Activated naive CD8-positive, alpha-beta T cell treated with anti-CD3 and anti-CD28 coated beads for 36 hours (primary cell): ENCODE data around the gene NSMCE1. TPM values are rescaled to one million over a fixed set of nuclear protein-coding genes. Genes with fewer than 3 reads are reported as not detected.
A peak's percentile ranks its signal among the peaks of the same experiment; 100 is the strongest.
"Not testable (repeated sequence)": the region's sequence is repeated elsewhere in the genome, so short reads cannot be mapped to it uniquely, and the experiment has no call there.

Experiments used
- DNase-seq: peaks from one replicate; pipeline ENCODE4 v3.0.0; 2021
- H3K27ac Mint-ChIP-seq: one replicate; pipeline ENCODE4 v1.8.0; 2022; ENCODE audit warnings: mild to moderate bottlenecking, moderate library complexity, mixed read lengths
- H3K27me3 Mint-ChIP-seq: one replicate; pipeline ENCODE4 v1.8.0; 2022; ENCODE audit warnings: mild to moderate bottlenecking, mixed read lengths
- H3K36me3 Mint-ChIP-seq: one replicate; pipeline ENCODE4 v1.8.0; 2021; ENCODE audit warnings: mild to moderate bottlenecking, mixed read lengths
- H3K4me1 Mint-ChIP-seq: one replicate; pipeline ENCODE4 v1.8.0; 2021; ENCODE audit warnings: mixed read lengths
- H3K4me3 Mint-ChIP-seq: one replicate; pipeline ENCODE4 v1.8.0; 2022; ENCODE audit warnings: mild to moderate bottlenecking, moderate library complexity, mixed read lengths
- H3K9me3 Mint-ChIP-seq: one replicate; pipeline ENCODE4 v1.8.0; 2022; ENCODE audit warnings: mixed read lengths
- total RNA-seq, 2 experiments: library from RNA; stranded (reverse); gene quantifications; one replicate each; pipeline ENCODE4 v1.2.3, GENCODE V29; 2021

NSMCE1 gene
- total RNA-seq, 2 experiments from 2014 or later = 133 to 146 TPM

DNA sequence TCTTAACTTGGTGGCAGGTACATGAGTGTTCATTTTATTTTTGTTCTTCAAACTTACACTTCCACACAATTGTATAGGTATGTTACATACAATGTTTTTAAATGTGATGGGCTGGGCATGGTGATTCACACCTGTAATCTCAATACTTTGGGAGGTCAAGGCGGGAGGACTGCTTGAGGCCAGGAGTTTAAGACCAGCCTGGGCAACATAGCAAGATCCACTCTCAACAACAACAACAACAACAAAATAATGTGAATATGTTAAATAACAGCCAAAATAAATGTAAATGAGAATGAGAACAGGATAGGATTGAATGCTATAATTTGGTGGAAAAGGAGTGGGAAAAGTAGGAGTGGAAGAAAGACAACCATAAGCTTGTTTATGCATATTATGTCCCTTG is 2.6 kb downstream of the NSMCE1 start:
- Mint-ChIP-seq H3K27ac (peak overlapping the region; percentile 7), H3K36me3 (peaks cover 64% of the 10 kb centered on the region), H3K4me3 (peak overlapping the region; percentile 20)

DNA sequence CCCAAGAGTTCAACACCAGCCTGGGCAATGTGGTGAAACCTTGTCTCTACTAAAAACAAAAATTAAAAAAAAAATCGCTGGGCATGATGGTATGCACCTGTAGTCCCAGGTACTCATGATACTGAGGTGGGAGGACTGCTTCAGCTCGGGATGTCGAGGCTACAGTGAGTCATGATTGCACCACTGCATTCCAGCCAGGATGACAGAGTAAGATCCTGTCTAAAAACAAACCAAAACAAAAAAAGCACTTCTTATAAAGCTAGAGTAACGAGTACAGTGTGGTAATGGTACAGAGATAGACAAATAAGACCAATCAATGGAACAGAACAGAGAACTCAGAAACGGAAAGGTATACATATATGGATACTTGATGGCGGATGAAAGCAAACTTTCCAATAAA is 4.4 kb downstream of the NSMCE1 start:
- peaks cover 62% of the 10 kb centered on the region for H3K36me3 Mint-ChIP-seq
- peaks cover 3% of the 10 kb centered on the region for H3K9me3 Mint-ChIP-seq
- peaks cover 69% of the 10 kb centered on the region for H3K4me1 Mint-ChIP-seq
- DNase-seq = no peak
- H3K4me3 Mint-ChIP-seq = no peak overlapping the region
- H3K27me3 Mint-ChIP-seq = no peaks in the 10 kb centered on the region
- H3K27ac Mint-ChIP-seq = no peak overlapping the region

More for the DNA sequence above, 2.6 kb downstream of the NSMCE1 start:
- Mint-ChIP-seq H3K27me3 (no peaks in the 10 kb centered on the region), H3K4me1 (peaks cover 76% of the 10 kb centered on the region), H3K9me3 (peaks cover 3% of the 10 kb centered on the region)
- no peak for DNase-seq

DNA sequence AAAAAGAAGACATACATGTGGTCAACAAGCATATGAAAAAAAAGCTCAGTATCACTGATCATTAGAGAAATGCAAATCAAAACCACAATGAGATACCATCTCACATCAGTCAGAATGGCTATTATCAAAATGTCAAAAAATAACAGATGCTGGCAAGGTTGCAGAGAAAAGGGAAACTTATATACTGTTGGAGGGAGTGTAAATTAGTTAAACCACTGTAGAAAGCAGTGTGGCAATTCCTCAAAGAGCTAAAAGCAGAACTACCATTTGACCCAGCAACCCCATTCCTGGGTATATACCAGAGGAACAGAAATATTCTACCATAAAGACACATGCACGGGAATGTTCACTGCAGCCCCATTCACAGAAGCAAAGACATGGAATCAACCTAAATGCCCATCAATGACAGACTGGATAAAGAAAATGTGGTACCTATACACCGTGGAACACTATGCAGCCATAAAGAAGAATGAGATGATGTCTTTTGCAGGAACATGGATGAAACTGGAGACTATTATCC is 5.6 kb downstream of the NSMCE1 start:
- Mint-ChIP-seq H3K36me3 (peaks cover 70% of the 10 kb centered on the region), H3K27ac (peak overlapping the region; percentile 34), H3K4me1 (peaks cover 76% of the 10 kb centered on the region)
- not testable (repeated sequence) for H3K4me3 Mint-ChIP-seq, H3K9me3 Mint-ChIP-seq, H3K27me3 Mint-ChIP-seq, DNase-seq

DNA sequence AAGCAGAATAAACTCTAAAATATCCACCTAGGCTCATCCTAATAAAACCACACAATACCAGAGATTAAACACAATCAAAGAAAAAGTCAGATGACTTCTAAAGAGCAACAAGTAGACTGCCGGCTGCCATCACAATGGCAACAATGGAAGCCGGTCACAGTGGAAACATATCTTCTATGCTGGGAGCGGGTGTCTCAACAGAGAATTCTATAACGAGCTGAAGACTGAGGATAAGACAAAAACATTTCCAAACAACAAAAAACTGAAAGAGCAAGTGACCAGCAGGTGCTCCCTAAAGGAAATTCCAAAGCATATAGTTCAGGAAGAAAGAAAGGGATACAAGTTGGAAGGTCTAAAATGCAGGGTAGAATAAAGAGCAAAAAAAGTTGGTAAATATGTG is 8.9 kb downstream of the NSMCE1 start:
- Mint-ChIP-seq H3K27ac (no peak overlapping the region), H3K36me3 (peaks cover 80% of the 10 kb centered on the region), H3K4me1 (peaks cover 79% of the 10 kb centered on the region), H3K4me3 (no peak overlapping the region), H3K27me3 (no peaks in the 10 kb centered on the region), H3K9me3 (peaks cover 5% of the 10 kb centered on the region)
- no peak for DNase-seq

DNA sequence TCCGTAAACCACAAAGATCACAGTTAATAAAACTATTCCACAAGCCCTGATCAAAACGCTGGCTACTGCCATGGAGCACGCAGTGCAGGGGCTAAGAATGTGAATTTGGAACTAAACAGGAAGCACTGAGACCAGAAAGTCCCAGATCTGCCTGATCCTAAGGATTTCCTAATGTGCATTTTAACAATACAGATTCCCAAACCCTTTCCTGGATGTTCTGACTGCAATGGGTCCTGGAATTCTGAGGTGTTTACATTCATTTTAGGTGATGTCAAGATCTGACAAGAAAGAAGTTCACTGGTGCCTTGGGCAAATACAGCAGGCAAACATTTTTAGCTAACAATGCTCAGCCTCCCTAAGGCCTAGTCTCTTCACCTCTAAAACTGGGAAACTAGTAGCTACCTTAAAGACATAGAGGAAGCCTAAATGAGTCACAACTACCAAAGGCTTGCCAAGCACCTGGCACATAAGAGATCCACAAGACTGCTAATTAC is 10.3 kb downstream of the NSMCE1 start:
- Mint-ChIP-seq H3K27ac (peak overlapping the region; percentile 18), H3K27me3 (no peaks in the 10 kb centered on the region), H3K4me1 (peaks cover 80% of the 10 kb centered on the region), H3K4me3 (no peak overlapping the region), H3K9me3 (peaks cover 4% of the 10 kb centered on the region), H3K36me3 (peaks cover 79% of the 10 kb centered on the region)
- DNase-seq = no peak

DNA sequence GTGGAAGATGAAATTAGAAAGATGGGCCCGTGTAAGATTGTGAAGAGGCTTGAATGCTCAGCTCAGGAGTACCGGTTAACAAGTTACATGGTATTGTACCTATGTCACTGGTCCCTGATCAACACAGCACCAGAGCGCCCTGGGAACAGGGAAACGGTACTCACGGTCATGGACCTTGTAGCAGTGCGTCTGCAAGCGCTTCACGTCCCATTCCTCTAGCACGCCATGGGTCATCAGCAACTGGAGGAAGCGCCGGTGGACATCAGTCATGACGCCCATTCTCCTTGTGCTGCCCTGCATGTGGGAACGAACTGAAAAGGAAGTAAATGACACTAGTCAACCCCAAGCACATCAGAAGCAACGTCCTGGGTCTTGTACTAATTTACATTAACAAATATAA is 11.3 kb downstream of the NSMCE1 start:
- Mint-ChIP-seq H3K9me3 (peaks cover 2% of the 10 kb centered on the region), H3K4me1 (peaks cover 74% of the 10 kb centered on the region), H3K27me3 (no peaks in the 10 kb centered on the region), H3K4me3 (no peak overlapping the region), H3K36me3 (peaks cover 74% of the 10 kb centered on the region), H3K27ac (peak overlapping the region; percentile 39)
- DNase-seq = no peak

DNA sequence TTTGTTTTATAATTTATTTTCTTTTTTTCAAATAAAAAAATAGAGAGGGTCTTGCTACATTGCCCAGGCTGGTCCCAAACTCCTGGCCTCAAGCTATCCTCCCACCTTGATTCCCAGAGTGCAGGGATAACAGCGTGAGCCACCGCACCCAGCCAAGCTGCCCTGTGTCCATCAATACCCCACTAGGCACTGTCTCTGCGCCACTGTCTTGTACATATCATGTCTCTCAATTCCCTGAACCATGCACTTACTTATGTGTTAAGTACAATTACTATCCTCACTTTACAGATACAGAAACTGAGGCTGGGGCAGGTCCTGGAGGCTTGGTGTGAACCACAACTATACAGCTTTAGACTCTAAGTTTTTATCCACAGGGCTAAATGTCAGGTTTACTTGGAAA is 11.7 kb downstream of the NSMCE1 start:
- Mint-ChIP-seq H3K27me3 (no peaks in the 10 kb centered on the region), H3K27ac (peak overlapping the region; percentile 39), H3K4me1 (peaks cover 73% of the 10 kb centered on the region), H3K36me3 (peaks cover 74% of the 10 kb centered on the region), H3K4me3 (no peak overlapping the region), H3K9me3 (peaks cover 2% of the 10 kb centered on the region)
- DNase-seq = no peak

DNA sequence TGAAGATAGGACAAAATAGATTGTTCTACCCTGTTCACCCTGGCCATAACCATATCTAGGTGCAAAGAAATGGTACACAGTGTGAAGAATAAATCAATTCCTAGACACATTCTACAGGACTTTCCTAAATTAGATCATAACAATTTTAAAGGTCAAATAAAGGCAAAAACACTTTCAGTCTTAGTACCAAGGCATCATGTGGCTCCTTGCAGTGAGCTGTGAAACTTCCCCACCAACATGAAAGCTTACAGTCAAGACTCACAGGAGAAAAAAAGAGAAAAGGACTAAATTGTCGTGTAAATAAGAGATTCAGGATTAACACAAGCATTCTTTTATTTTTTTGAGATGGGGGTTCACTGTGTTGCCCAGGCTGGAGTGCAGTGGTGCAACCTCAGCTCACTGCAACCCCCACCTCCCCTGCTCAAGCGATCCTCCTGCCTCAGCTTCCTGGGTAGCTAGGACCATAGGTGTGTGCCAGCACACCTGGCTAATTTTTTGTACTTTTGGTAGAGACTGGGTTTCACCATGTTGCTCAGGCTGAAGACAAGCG is 14.2 kb downstream of the NSMCE1 start:
- no peaks in the 10 kb centered on the region for H3K27me3 Mint-ChIP-seq
- H3K9me3 Mint-ChIP-seq = peaks cover 2% of the 10 kb centered on the region
- peaks cover 81% of the 10 kb centered on the region for H3K4me1 Mint-ChIP-seq
- peak overlapping the region; percentile 52 for H3K4me3 Mint-ChIP-seq
- peak overlapping the region; percentile 92 for H3K27ac Mint-ChIP-seq
- DNase-seq = no peak
- peaks cover 82% of the 10 kb centered on the region for H3K36me3 Mint-ChIP-seq

DNA sequence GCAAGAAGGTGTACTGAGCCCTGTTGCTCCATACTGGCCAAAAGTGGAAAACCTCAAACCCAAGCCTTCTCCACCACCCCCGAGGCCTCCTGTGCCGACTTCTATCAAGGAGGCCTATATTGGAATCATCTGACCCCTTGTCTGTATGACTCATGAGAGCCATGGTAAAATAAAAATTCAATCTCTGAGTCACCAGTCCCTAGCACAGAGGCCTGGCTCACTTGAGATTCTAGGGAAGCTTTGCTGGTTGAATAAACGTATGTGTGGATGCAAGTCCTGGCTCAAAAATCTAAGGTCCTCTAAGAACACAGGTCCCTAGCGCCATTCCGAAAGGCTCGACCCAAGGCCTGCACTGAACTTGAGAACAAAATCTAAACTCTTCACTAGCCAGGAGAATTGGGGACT is 15.0 kb downstream of the NSMCE1 start:
- peak; percentile 42 for DNase-seq

DNA sequence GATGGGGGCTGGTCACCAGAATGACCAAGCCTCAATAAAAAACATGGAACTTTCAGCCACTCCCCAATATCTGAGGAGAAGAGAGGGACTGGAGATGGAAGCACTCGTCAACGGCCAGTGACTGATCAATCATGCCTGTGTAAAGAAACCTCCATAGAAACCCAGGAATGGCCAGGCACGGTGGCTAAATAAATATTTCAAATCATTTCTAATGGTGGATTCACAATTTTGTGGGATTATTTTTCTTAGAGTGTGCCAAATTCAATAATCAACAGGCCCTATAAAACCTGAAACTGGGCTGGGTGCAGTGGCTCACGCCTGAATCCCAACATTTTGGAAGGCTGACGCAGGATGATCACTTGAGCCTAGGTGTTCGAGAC is 16.4 kb downstream of the NSMCE1 start:
- Mint-ChIP-seq H3K27me3 (no peaks in the 10 kb centered on the region), H3K4me1 (peaks cover 78% of the 10 kb centered on the region), H3K9me3 (peaks cover 8% of the 10 kb centered on the region), H3K27ac (peak overlapping the region; percentile 92), H3K4me3 (peak overlapping the region; percentile 30), H3K36me3 (peaks cover 84% of the 10 kb centered on the region)
- DNase-seq = no peak

More for the DNA sequence above, 15.0 kb downstream of the NSMCE1 start:
- Mint-ChIP-seq H3K27me3 (no peaks in the 10 kb centered on the region), H3K36me3 (peaks cover 83% of the 10 kb centered on the region), H3K27ac (peak overlapping the region; percentile 92), H3K4me3 (peak overlapping the region; percentile 40), H3K9me3 (peaks cover 4% of the 10 kb centered on the region), H3K4me1 (peaks cover 79% of the 10 kb centered on the region)

DNA sequence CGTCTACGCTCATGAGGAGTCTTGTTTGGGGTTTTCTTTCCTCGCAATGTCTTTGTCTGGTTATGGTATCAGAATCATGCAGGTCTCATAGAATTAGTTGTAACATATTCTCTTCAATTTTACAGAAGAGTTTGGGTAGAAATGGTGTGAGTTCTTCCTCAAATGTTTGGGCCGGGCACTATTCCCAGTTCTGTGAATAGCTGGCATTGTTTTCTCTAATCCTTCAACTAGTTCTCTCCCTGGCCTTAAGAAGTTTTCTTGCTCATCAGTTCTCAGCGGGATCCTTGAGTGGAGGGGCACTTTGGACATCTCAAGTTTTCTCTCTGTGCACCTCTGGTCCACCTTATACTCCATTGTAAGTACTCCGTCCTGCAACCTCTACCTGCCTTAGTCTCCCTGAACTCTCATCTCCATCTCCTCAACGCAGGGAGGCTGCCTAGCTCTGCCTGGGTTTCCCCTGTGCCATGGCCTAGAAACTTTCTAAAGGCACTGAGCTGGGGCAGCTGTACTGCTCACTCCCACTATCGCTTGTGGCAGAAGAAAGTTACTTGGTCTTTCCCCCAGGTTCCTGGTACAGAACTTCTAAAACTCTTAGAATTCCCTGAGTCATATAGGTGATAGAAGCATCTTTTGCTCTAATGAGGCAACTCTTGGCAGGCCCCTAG is 16.9 kb downstream of the NSMCE1 start:
- Mint-ChIP-seq H3K27ac (peak overlapping the region; percentile 92), H3K9me3 (peaks cover 8% of the 10 kb centered on the region), H3K4me3 (peak overlapping the region; percentile 30), H3K36me3 (peaks cover 84% of the 10 kb centered on the region), H3K27me3 (no peaks in the 10 kb centered on the region), H3K4me1 (peaks cover 79% of the 10 kb centered on the region)
- no peak for DNase-seq

DNA sequence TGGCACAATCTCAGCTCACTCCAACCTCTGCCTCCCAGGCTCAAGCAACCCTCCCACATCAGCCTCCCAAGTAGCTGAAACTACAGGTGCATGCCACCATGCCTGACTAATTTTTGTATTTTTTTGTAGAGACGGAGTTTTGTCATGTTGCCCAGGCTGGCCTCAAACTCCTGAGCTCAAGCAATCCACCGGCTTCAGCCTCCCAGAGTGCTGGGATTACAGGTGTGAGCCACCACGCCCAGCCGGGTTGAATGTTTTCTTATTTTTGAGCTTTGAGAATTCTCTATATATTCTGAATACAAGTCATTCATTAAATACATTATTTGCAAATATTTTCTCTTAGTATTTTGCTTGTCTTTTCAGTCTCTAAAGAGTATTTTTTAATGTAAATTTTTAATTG is 19.7 kb downstream of the NSMCE1 start:
- H3K36me3 Mint-ChIP-seq = peaks cover 75% of the 10 kb centered on the region
- H3K4me3 Mint-ChIP-seq, DNase-seq, H3K9me3 Mint-ChIP-seq, H3K27me3 Mint-ChIP-seq: not testable (repeated sequence)
- peaks cover 82% of the 10 kb centered on the region for H3K4me1 Mint-ChIP-seq
- peak overlapping the region; percentile 23 for H3K27ac Mint-ChIP-seq

DNA sequence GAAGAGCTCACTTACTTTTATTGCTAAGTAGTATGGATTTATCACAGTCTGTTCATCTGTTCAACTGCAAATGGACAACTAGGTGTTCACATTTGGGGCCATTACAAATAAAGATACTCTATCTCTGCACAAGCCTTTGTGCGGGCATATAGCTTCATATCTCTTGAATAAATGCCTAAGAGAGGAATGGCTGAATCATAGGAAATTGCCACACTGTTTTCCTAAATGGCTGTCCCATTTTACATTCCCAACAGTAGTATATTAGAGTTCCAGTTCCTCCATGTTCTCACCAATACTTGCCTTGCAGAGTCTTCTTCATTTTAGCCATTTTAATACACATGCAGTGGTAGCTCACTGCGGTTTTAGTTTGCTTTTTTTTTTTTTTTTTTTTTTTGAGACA is 20.5 kb downstream of the NSMCE1 start:
- Mint-ChIP-seq H3K9me3 (peaks cover 6% of the 10 kb centered on the region), H3K27me3 (no peaks in the 10 kb centered on the region), H3K4me3 (no peak overlapping the region), H3K27ac (no peak overlapping the region), H3K36me3 (peaks cover 71% of the 10 kb centered on the region), H3K4me1 (peaks cover 81% of the 10 kb centered on the region)
- DNase-seq = no peak

DNA sequence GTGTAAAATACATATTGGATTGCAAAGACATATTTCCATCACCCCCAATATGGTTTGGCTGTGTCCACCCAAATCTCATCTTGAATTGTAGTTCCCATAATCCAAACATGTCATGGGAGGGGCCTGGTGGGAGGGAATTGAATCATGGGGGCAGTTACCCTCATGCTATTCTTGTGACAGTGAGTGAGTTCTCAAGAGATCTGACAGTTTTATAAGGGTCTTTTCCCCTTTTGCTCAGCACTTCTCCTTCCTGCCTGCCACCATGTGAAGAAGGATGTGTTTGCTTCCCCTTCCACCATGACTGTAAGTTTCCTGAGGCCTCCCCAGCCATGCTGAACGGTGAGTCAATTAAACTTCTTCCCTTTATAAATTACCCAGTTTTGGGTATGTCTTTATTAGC is 21.5 kb downstream of the NSMCE1 start:
- Mint-ChIP-seq H3K27ac (peak overlapping the region; percentile 74), H3K4me1 (peaks cover 86% of the 10 kb centered on the region), H3K36me3 (peaks cover 67% of the 10 kb centered on the region)
- not testable (repeated sequence) for H3K9me3 Mint-ChIP-seq, DNase-seq, H3K27me3 Mint-ChIP-seq, H3K4me3 Mint-ChIP-seq

DNA sequence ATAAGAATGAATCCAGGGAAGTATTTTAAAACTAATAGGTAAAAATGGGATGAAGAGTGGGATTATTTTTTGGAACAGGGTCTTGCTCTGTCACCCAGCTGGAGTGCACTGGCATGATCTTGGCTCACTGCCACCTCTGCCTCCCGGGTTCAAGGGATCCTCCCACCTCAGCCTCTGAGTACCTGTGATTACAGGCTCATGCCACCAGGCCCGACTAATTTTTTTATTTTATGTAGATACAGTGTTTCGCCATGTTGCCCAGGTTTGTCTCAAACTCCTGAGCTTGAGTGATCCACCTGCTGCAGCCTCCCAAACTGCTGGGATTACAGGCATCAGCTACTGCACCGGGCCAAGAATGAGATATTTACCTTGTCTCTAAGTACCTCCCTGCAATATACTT is 22.1 kb downstream of the NSMCE1 start:
- peak overlapping the region; percentile 74 for H3K27ac Mint-ChIP-seq
- H3K9me3 Mint-ChIP-seq = peaks cover 6% of the 10 kb centered on the region
- H3K36me3 Mint-ChIP-seq = peaks cover 64% of the 10 kb centered on the region
- H3K27me3 Mint-ChIP-seq = no peaks in the 10 kb centered on the region
- H3K4me1 Mint-ChIP-seq = peaks cover 85% of the 10 kb centered on the region
- no peak for DNase-seq
- no peak overlapping the region for H3K4me3 Mint-ChIP-seq
